ENCODE data around the gene GALNT12. TPM values are rescaled to one million over a fixed set of nuclear protein-coding genes. Genes with fewer than 3 reads are reported as not detected.

Gene GALNT12
- total and polyA plus RNA-seq, 2 experiments from 2014 or later: 14.6 to 23.6 TPM

DNA sequence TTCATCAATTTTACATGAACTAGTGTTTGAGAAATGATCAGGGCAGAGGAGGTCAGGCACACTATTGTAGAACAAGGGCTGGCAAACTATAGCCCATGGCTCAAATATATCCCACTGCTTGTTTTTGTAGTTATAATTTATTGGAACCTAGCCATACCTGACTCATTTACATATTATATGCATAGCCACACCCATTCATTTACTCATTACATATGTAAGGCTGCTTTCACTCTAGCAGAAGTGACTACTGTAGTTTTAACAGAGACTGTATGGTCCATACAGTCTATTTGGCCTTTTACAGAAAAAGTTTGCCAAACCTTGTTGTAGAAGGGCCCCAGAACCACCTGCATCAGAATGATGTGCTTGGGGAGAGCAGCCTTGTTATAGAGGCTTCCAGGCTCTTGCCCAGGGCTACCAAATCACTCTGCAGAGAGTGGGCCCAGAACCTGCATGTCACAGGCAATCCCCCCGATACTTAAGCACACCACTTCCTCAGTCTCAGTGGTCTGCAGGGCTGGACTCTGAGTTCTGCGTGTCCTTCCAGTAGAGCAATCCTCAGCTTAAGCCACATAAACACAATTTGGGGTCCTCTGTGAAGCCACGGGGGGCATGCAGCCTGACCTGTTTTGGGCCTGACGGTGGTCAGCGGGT is 17.9 kb upstream of the GALNT12 start:
- no peak for ATAC-seq
- no peak for TF ChIP-seq EZH2 (IDR thresholded peaks at IDR 0.05; ENCODE audit: low read depth, unreplicated experiment)
- TF ChIP-seq, protein P1, sequence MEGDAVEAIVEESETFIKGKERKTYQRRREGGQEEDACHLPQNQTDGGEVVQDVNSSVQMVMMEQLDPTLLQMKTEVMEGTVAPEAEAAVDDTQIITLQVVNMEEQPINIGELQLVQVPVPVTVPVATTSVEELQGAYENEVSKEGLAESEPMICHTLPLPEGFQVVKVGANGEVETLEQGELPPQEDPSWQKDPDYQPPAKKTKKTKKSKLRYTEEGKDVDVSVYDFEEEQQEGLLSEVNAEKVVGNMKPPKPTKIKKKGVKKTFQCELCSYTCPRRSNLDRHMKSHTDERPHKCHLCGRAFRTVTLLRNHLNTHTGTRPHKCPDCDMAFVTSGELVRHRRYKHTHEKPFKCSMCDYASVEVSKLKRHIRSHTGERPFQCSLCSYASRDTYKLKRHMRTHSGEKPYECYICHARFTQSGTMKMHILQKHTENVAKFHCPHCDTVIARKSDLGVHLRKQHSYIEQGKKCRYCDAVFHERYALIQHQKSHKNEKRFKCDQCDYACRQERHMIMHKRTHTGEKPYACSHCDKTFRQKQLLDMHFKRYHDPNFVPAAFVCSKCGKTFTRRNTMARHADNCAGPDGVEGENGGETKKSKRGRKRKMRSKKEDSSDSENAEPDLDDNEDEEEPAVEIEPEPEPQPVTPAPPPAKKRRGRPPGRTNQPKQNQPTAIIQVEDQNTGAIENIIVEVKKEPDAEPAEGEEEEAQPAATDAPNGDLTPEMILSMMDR (conservative IDR thresholded peaks at IDR 0.05; ENCODE audit: low read depth in 2 of 2): no peak
- no peak for TF ChIP-seq ZNF114 (CRISPR knock-in tag; IDR thresholded peaks at IDR 0.05)
- no peak for TF ChIP-seq EZH2phosphoT487 (IDR thresholded peaks at IDR 0.05; ENCODE audit: unreplicated experiment)
- TF ChIP-seq, protein P2, sequence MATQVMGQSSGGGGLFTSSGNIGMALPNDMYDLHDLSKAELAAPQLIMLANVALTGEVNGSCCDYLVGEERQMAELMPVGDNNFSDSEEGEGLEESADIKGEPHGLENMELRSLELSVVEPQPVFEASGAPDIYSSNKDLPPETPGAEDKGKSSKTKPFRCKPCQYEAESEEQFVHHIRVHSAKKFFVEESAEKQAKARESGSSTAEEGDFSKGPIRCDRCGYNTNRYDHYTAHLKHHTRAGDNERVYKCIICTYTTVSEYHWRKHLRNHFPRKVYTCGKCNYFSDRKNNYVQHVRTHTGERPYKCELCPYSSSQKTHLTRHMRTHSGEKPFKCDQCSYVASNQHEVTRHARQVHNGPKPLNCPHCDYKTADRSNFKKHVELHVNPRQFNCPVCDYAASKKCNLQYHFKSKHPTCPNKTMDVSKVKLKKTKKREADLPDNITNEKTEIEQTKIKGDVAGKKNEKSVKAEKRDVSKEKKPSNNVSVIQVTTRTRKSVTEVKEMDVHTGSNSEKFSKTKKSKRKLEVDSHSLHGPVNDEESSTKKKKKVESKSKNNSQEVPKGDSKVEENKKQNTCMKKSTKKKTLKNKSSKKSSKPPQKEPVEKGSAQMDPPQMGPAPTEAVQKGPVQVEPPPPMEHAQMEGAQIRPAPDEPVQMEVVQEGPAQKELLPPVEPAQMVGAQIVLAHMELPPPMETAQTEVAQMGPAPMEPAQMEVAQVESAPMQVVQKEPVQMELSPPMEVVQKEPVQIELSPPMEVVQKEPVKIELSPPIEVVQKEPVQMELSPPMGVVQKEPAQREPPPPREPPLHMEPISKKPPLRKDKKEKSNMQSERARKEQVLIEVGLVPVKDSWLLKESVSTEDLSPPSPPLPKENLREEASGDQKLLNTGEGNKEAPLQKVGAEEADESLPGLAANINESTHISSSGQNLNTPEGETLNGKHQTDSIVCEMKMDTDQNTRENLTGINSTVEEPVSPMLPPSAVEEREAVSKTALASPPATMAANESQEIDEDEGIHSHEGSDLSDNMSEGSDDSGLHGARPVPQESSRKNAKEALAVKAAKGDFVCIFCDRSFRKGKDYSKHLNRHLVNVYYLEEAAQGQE (IDR thresholded peaks at IDR 0.05; ENCODE audit: unreplicated experiment): no peak
- TF ChIP-seq, protein P3, sequence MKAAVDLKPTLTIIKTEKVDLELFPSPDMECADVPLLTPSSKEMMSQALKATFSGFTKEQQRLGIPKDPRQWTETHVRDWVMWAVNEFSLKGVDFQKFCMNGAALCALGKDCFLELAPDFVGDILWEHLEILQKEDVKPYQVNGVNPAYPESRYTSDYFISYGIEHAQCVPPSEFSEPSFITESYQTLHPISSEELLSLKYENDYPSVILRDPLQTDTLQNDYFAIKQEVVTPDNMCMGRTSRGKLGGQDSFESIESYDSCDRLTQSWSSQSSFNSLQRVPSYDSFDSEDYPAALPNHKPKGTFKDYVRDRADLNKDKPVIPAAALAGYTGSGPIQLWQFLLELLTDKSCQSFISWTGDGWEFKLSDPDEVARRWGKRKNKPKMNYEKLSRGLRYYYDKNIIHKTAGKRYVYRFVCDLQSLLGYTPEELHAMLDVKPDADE (IDR thresholded peaks at IDR 0.05): no peak
- TF ChIP-seq STAT1 (IDR thresholded peaks at IDR 0.05; ENCODE audit: unreplicated experiment): no peak
- TF ChIP-seq CREB1 (CRISPR knock-in tag; IDR thresholded peaks at IDR 0.05; ENCODE audit: low read depth): no peak
- H3K4me3 Mint-ChIP-seq: no peak overlapping the region
- H2AFZ ChIP-seq: no peak overlapping the region
- H3K27ac ChIP-seq (ENCODE audit: low read depth): no peak overlapping the region
- H3K4me1 Mint-ChIP-seq: peaks cover 28% of the 10 kb centered on the region
- peaks cover 5% of the 10 kb centered on the region; the same call in 1 of the 2 replicates for H3F3A ChIP-seq (replicated peaks; ENCODE audit: low read depth)
- no peak for DNase-seq (ENCODE audit: low spot score)
- peaks cover 4% of the 10 kb centered on the region for H3K27me3 Mint-ChIP-seq (ENCODE audit: insufficient read depth, low read depth, poor library complexity)
- H4K20me1 ChIP-seq (replicated peaks; ENCODE audit: insufficient read depth): peaks cover 26% of the 10 kb centered on the region
- H3K79me2 ChIP-seq (replicated peaks; ENCODE audit: insufficient read depth): peaks cover 27% of the 10 kb centered on the region
- no peaks in the 10 kb centered on the region; the same call in 2 of the 3 replicates for H3K9me3 Mint-ChIP-seq
- H3K4me2 ChIP-seq: no peak overlapping the region
- peaks cover 37% of the 10 kb centered on the region for H3K36me3 Mint-ChIP-seq (ENCODE audit: low read depth)
- peaks cover 14% of the 10 kb centered on the region; the same call in 1 of the 2 replicates for H3K36me3 ChIP-seq (ENCODE audit: insufficient read depth)
- H3K9me2 ChIP-seq (ENCODE audit: insufficient read depth): no peaks in the 10 kb centered on the region
- H3K27me3 ChIP-seq (ENCODE audit: insufficient read depth): no peaks in the 10 kb centered on the region
- H3K4me1 ChIP-seq (ENCODE audit: insufficient read depth): peaks cover 19% of the 10 kb centered on the region; the same call in 1 of the 2 replicates
- no peak overlapping the region for H3K4me3 ChIP-seq
- no peak overlapping the region for H3K27ac Mint-ChIP-seq
